Thyroid gland (tissue), 4 donors: ENCODE results near the gene OSR1.

Experiments used
- CTCF ChIP-seq, 6 experiments: fragments of 200-600 bp in 3 of 6; fragments of 450-650 bp in 3 of 6; sonication (generic) in 3 of 6; IDR thresholded peaks; one replicate each; pipeline ENCODE4 v1.5.1; 2016 to 2019; ENCODE audit warnings: antibody characterized with exemption in 6 of 6, mild to moderate bottlenecking in 2 of 6, inconsistent platforms in 1 of 6, moderate library complexity in 1 of 6
- POLR2A ChIP-seq, 2 donors: fragments of 450-650 bp; IDR thresholded peaks; one replicate each; pipeline ENCODE4 v1.6.1; 2017; ENCODE audit warnings: antibody characterized with exemption in 2 of 2, mild to moderate bottlenecking in 2 of 2, moderate library complexity in 1 of 2

GRCh38 chr2:19359021-19359357 is 566 bp upstream of the OSR1 start:
- TF ChIP-seq CTCF (IDR thresholded peaks at IDR 0.05) (no peak), POLR2A (IDR thresholded peaks at IDR 0.05) (no peak)
